SK-N-SH (cell line): ENCODE data around the gene LRRC27. TPM values are rescaled to one million over a fixed set of nuclear protein-coding genes. Genes with fewer than 3 reads are reported as not detected.

Source experiments
- CTCF ChIA-PET: fragments of 300-600, 350-600 bp; formaldehyde crosslinking; extraction: SDS; loops from one replicate; lab custom pipeline; 2021; lab: Yijun Ruan, JAX
- POLR2A ChIA-PET: fragments of 350-600 bp; sonication (Branson Sonifier 250); formaldehyde crosslinking; extraction: SDS; loops from one replicate; lab custom pipeline; 2020; ENCODE audit warnings: antibody characterized with exemption, inconsistent platforms; lab: Yijun Ruan, JAX
- DNase-seq: peaks from one replicate; pipeline ENCODE4 v3.0.0; 2012
- H2AFZ ChIP-seq: fragments of 200-600 bp; sonication (generic); 2 replicates; pipeline ENCODE4 v1.8.1; 2016; ENCODE audit warnings: antibody characterized with exemption, mild to moderate bottlenecking, low read depth
- H3F3A ChIP-seq: fragments of 200-600 bp; sonication (generic); replicated peaks from 2 replicates; pipeline ENCODE3; 2016; ENCODE audit warnings: antibody characterized with exemption, mild to moderate bottlenecking; ENCODE audit not compliant: insufficient read depth
- H3K27ac ChIP-seq, 2 experiments: fragments of 200-500 bp in 1 of 2; fragments of 200-600 bp in 1 of 2; sonication (Bioruptor generic) in 1 of 2; sonication (generic), shearing (Covaris generic) in 1 of 2; 2 replicates each; pipeline versions ENCODE4 v1.5.1 to v1.6.1; 2014 to 2016; ENCODE audit warnings: low read depth in 2 of 2, inconsistent platforms in 1 of 2, low read length in 1 of 2, mild to moderate bottlenecking in 1 of 2, mixed read lengths in 1 of 2
- H3K27me3 ChIP-seq: fragments of 200-600 bp; sonication (generic), shearing (Covaris generic); 2 replicates; pipeline ENCODE4 v1.6.1; 2016; ENCODE audit warnings: mixed run types; ENCODE audit not compliant: insufficient read depth
- H3K36me3 ChIP-seq, 2 experiments: fragments of 200-500 bp in 1 of 2; fragments of 200-600 bp in 1 of 2; sonication (Bioruptor generic) in 1 of 2; sonication (generic) in 1 of 2; replicated peaks in 1 of 2; 2 replicates each; pipeline versions ENCODE3 to v1.5.1; 2014 to 2016; ENCODE audit warnings: low read length in 1 of 2, mild to moderate bottlenecking in 1 of 2; ENCODE audit not compliant: insufficient read depth in 2 of 2, control insufficient read depth in 1 of 2
- H3K4me1 ChIP-seq, 2 experiments: fragments of 200-500 bp in 1 of 2; fragments of 200-600 bp in 1 of 2; sonication (Bioruptor generic) in 1 of 2; sonication (generic), shearing (Covaris generic) in 1 of 2; 2 replicates each; pipeline versions ENCODE4 v1.5.1 to v1.6.1; 2014 to 2016; ENCODE audit warnings: low read depth in 1 of 2, low read length in 1 of 2, mixed run types in 1 of 2; ENCODE audit not compliant: insufficient read depth in 2 of 2, control insufficient read depth in 1 of 2
- H3K4me2 ChIP-seq: fragments of 200-600 bp; sonication (generic), shearing (Covaris generic); 2 replicates; pipeline ENCODE4 v1.6.1; 2017; ENCODE audit warnings: mixed run types
- H3K4me3 ChIP-seq, 2 experiments: fragments of 200-500 bp in 1 of 2; fragments of 200-600 bp in 1 of 2; sonication (Bioruptor generic) in 1 of 2; sonication (generic), shearing (Covaris generic) in 1 of 2; 2 replicates each; pipeline versions ENCODE4 v1.5.1 to v1.8.1; 2014 to 2016; ENCODE audit warnings: low read depth in 2 of 2, inconsistent platforms in 1 of 2, low read length in 1 of 2, mild to moderate bottlenecking in 1 of 2, mixed read lengths in 1 of 2, moderate library complexity in 1 of 2
- H3K79me2 ChIP-seq: fragments of 200-600 bp; sonication (generic); 2 replicates; pipeline ENCODE4 v1.8.1; 2017; ENCODE audit warnings: mild to moderate bottlenecking; ENCODE audit not compliant: insufficient read depth
- H3K9ac ChIP-seq: fragments of 200-600 bp; sonication (generic); 2 replicates; pipeline ENCODE4 v1.6.1; 2017; ENCODE audit warnings: mixed run types
- H3K9me2 ChIP-seq: fragments of 200-600 bp; sonication (generic); 2 replicates; pipeline ENCODE4 v1.6.1; 2017; ENCODE audit warnings: mixed run types
- H3K9me3 ChIP-seq: fragments of 200-600 bp; sonication (generic); 2 replicates; pipeline ENCODE4 v1.6.1; 2017; ENCODE audit warnings: mixed run types, mild to moderate bottlenecking, moderate library complexity
- H4K20me1 ChIP-seq: fragments of 200-600 bp; sonication (generic); 2 replicates; pipeline ENCODE4 v1.6.1; 2017; ENCODE audit warnings: mild to moderate bottlenecking, mixed run types; ENCODE audit not compliant: insufficient read depth
- ELF1 ChIP-seq: IDR thresholded peaks from 2 replicates; pipeline ENCODE4 v1.4.0; 2012
- FOSL2 ChIP-seq: IDR thresholded peaks from 2 replicates; pipeline ENCODE4 v1.4.0; 2012; ENCODE audit warnings: low read depth, mild to moderate bottlenecking, moderate library complexity, borderline replicate concordance
- IRF3 ChIP-seq: fragments of 150-350 bp; IDR thresholded peaks from 2 replicates; pipeline ENCODE4 v1.6.1; 2016; ENCODE audit warnings: mild to moderate bottlenecking, low read depth, low read length
- JUND ChIP-seq: IDR thresholded peaks from 2 replicates; pipeline ENCODE4 v1.4.0; 2012
- MEF2A ChIP-seq: IDR thresholded peaks from 2 replicates; pipeline ENCODE4 v1.4.0; 2012; ENCODE audit warnings: low read depth, borderline replicate concordance
- NRF1 ChIP-seq: IDR thresholded peaks from 2 replicates; pipeline ENCODE4 v1.6.1; 2012; ENCODE audit warnings: low read depth, mild to moderate bottlenecking, low read length
- POLR2AphosphoS5 ChIP-seq: IDR thresholded peaks from 2 replicates; pipeline ENCODE4 v1.6.1; 2012; ENCODE audit warnings: low read depth, low read length
- RAD21 ChIP-seq: IDR thresholded peaks from 2 replicates; pipeline ENCODE4 v1.6.1; 2012; ENCODE audit warnings: mild to moderate bottlenecking, low read length
- RCOR1 ChIP-seq: fragments of 150-350 bp; IDR thresholded peaks from 2 replicates; pipeline ENCODE4 v1.6.1; 2017; ENCODE audit warnings: antibody characterized with exemption, low read length
- RXRA ChIP-seq: IDR thresholded peaks from 2 replicates; pipeline ENCODE4 v1.4.0; 2012; ENCODE audit warnings: low read depth, mild to moderate bottlenecking, borderline replicate concordance
- SMC3 ChIP-seq: IDR thresholded peaks from 2 replicates; pipeline ENCODE4 v1.6.1; 2012; ENCODE audit warnings: low read depth, low read length, improper control_type of control experiment
- TCF12 ChIP-seq: IDR thresholded peaks from 2 replicates; pipeline ENCODE4 v1.4.0; 2012
- TEAD4 ChIP-seq: IDR thresholded peaks from 2 replicates; pipeline ENCODE4 v1.4.0; 2012; ENCODE audit warnings: mild to moderate bottlenecking, borderline replicate concordance; ENCODE audit not compliant: insufficient read depth
- YY1 ChIP-seq: IDR thresholded peaks from 2 replicates; pipeline ENCODE4 v1.4.0; 2012; ENCODE audit warnings: low read depth, mild to moderate bottlenecking
- WGBS: methylation state at CpG from one replicate; pipeline ENCODE4 v1.1.6; 2017; ENCODE audit warnings: low lambda C conversion rate; 5-methylcytosine and 5-hydroxymethylcytosine counted together
- polyA plus RNA-seq, 3 experiments: library from polyadenylated mRNA; depleted of rRNA; stranded (reverse); fragments of >200 nt; gene quantifications; 2 replicates each; pipeline ENCODE4 v1.2.3, GENCODE V29; 2012
- TF ChIP-seq, protein P1 (sequence below): IDR thresholded peaks from 2 replicates; pipeline ENCODE4 v1.4.0; 2012; ENCODE audit warnings: low read depth
- TF ChIP-seq, protein P2 (sequence below): fragments of 200-600 bp; sonication (generic); IDR thresholded peaks from 2 replicates; pipeline ENCODE4 v1.6.1; 2017; ENCODE audit warnings: antibody characterized with exemption, mild to moderate bottlenecking, moderate library complexity
- TF ChIP-seq, protein P3 (sequence below): fragments of 150-350 bp; IDR thresholded peaks from 2 replicates; pipeline ENCODE4 v1.6.1; 2017; ENCODE audit warnings: antibody characterized with exemption, low read length, low read depth, borderline replicate concordance
- TF ChIP-seq, protein P4 (sequence below): IDR thresholded peaks from 2 replicates; pipeline ENCODE4; 2012

Gene LRRC27
- polyA plus RNA-seq, 1 of the 3 experiments (the other 2 are of a cell fraction): 10.0 TPM

- WGBS: 95% methylated on average over 7 of the region's 8 CpGs
- Histone ChIP-seq H3K4me3 (no peak overlapping the region), H3K27ac (no peak overlapping the region), H3K4me2 (no peak overlapping the region), H3K79me2 (no peaks in the 10 kb centered on the region), H3K36me3 (peaks cover 6 to 31% of the 10 kb centered on the region in 2 experiments), H3K9me3 (no peaks in the 10 kb centered on the region), H4K20me1 (no peaks in the 10 kb centered on the region), H2AFZ (no peak overlapping the region), H3K9ac (no peak overlapping the region), H3K4me1 (no peaks in the 10 kb centered on the region), H3F3A (no peaks in the 10 kb centered on the region), H3K27me3 (no peaks in the 10 kb centered on the region), H3K9me2 (no peaks in the 10 kb centered on the region)
- ChIA-PET CTCF (no interaction called here), POLR2A (no interaction called here)
- no peak for DNase-seq
- TF ChIP-seq MEF2A (no peak), NRF1 (no peak), POLR2AphosphoS5 (no peak), TEAD4 (no peak), ELF1 (no peak), TCF12 (no peak), YY1 (no peak), SMC3 (no peak), IRF3 (no peak), FOSL2 (no peak), RCOR1 (no peak), RXRA (no peak)
- TF ChIP-seq, protein P1, sequence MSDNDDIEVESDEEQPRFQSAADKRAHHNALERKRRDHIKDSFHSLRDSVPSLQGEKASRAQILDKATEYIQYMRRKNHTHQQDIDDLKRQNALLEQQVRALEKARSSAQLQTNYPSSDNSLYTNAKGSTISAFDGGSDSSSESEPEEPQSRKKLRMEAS: no peak
- TF ChIP-seq, protein P2, sequence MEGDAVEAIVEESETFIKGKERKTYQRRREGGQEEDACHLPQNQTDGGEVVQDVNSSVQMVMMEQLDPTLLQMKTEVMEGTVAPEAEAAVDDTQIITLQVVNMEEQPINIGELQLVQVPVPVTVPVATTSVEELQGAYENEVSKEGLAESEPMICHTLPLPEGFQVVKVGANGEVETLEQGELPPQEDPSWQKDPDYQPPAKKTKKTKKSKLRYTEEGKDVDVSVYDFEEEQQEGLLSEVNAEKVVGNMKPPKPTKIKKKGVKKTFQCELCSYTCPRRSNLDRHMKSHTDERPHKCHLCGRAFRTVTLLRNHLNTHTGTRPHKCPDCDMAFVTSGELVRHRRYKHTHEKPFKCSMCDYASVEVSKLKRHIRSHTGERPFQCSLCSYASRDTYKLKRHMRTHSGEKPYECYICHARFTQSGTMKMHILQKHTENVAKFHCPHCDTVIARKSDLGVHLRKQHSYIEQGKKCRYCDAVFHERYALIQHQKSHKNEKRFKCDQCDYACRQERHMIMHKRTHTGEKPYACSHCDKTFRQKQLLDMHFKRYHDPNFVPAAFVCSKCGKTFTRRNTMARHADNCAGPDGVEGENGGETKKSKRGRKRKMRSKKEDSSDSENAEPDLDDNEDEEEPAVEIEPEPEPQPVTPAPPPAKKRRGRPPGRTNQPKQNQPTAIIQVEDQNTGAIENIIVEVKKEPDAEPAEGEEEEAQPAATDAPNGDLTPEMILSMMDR: no peak
- TF ChIP-seq, protein P3, sequence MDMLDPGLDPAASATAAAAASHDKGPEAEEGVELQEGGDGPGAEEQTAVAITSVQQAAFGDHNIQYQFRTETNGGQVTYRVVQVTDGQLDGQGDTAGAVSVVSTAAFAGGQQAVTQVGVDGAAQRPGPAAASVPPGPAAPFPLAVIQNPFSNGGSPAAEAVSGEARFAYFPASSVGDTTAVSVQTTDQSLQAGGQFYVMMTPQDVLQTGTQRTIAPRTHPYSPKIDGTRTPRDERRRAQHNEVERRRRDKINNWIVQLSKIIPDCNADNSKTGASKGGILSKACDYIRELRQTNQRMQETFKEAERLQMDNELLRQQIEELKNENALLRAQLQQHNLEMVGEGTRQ: no peak
Observed at GRCh38 chr10:132366006-132366405, 34.0 kb downstream of the LRRC27 start.

DNA sequence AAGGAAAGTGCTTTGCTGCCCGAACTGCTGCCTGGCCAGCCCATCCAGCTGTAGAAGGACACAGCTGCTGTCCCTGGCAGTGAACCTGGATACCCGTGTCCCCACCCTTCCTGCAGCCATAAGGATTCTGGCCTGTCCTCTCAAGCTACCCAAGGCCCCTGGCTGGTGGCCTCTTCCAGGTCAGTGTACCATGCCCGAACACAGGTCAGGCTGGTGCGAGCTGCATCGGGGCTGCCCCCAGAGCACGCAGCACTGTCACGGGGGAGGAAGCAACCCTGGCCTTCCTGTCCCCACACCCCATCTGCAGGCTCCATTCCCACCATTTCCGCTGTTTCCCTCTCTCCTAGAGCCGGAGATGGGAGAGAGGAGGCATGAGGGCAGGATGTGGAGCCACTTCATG, 34.5 kb downstream of the LRRC27 start:
- CTCF ChIA-PET: no interaction called here
- Histone ChIP-seq H3K4me3 (no peak overlapping the region), H3K36me3 (peaks cover 6 to 31% of the 10 kb centered on the region in 2 experiments), H3K27ac (no peak overlapping the region), H3K9ac (no peak overlapping the region), H3K4me2 (no peak overlapping the region), H3K4me1 (no peaks in the 10 kb centered on the region), H3F3A (no peaks in the 10 kb centered on the region), H4K20me1 (no peaks in the 10 kb centered on the region), H2AFZ (no peak overlapping the region), H3K9me3 (no peaks in the 10 kb centered on the region), H3K9me2 (no peaks in the 10 kb centered on the region), H3K27me3 (no peaks in the 10 kb centered on the region), H3K79me2 (no peaks in the 10 kb centered on the region)
- no peak for DNase-seq
- POLR2A ChIA-PET: no interaction called here
- 86% methylated on average over 6 of the region's 9 CpGs for WGBS
- TF ChIP-seq TCF12 (no peak), RCOR1 (no peak), JUND (no peak), YY1 (no peak), RAD21 (no peak), TEAD4 (no peak), RXRA (no peak)
- TF ChIP-seq, protein P4, sequence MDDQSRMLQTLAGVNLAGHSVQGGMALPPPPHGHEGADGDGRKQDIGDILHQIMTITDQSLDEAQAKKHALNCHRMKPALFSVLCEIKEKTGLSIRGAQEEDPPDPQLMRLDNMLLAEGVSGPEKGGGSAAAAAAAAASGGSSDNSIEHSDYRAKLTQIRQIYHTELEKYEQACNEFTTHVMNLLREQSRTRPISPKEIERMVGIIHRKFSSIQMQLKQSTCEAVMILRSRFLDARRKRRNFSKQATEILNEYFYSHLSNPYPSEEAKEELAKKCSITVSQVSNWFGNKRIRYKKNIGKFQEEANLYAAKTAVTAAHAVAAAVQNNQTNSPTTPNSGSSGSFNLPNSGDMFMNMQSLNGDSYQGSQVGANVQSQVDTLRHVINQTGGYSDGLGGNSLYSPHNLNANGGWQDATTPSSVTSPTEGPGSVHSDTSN: no peak
